Mesendoderm (in vitro differentiated cells): ENCODE results near the gene FBXL7.

Experiments used
- DNase-seq: peaks from one replicate; pipeline ENCODE4 v3.0.0; 2013
- H2AK5ac ChIP-seq: 2 replicates; pipeline ENCODE4 v1.6.1; 2013; ENCODE audit warnings: low read length, inconsistent platforms
- H2BK120ac ChIP-seq: 2 replicates; pipeline ENCODE4 v1.6.1; 2013; ENCODE audit warnings: low read depth, mild to moderate bottlenecking, low read length, moderate library complexity, mixed read lengths
- H2BK15ac ChIP-seq: replicated peaks from 2 replicates; pipeline ENCODE4 v1.6.1; 2013; ENCODE audit warnings: low read depth, mild to moderate bottlenecking, moderate library complexity
- H2BK5ac ChIP-seq: 2 replicates; pipeline ENCODE4 v1.6.1; 2013; ENCODE audit warnings: low read length, inconsistent platforms
- H3K18ac ChIP-seq: 2 replicates; pipeline ENCODE4 v1.6.1; 2013; ENCODE audit warnings: mild to moderate bottlenecking, low read length, mixed read lengths
- H3K23ac ChIP-seq: one replicate; pipeline ENCODE4 v1.6.1; 2013; ENCODE audit warnings: low read length
- H3K27ac ChIP-seq: 2 replicates; pipeline ENCODE4 v1.5.1; 2013; ENCODE audit warnings: low read depth, mild to moderate bottlenecking, inconsistent platforms, low read length, moderate library complexity
- H3K27me3 ChIP-seq: 2 replicates; pipeline ENCODE4 v1.6.1; 2013; ENCODE audit warnings: low read length, control low read depth, mild to moderate bottlenecking, inconsistent platforms; ENCODE audit not compliant: insufficient read depth, poor library complexity
- H3K36me3 ChIP-seq: 2 replicates; pipeline ENCODE4 v1.6.1; 2013; ENCODE audit warnings: low read length, inconsistent platforms; ENCODE audit not compliant: control insufficient read depth, insufficient read depth
- H3K4ac ChIP-seq: one replicate; pipeline ENCODE4 v1.6.1; 2013; ENCODE audit warnings: low read depth, mild to moderate bottlenecking, low read length, moderate library complexity
- H3K4me1 ChIP-seq: 2 replicates; pipeline ENCODE4 v1.6.1; 2013; ENCODE audit warnings: low read depth, low read length, inconsistent platforms; ENCODE audit not compliant: control insufficient read depth
- H3K4me2 ChIP-seq: 2 replicates; pipeline ENCODE4 v1.6.1; 2013; ENCODE audit warnings: low read length
- H3K4me3 ChIP-seq: 2 replicates; pipeline ENCODE4 v1.5.1; 2013; ENCODE audit warnings: mild to moderate bottlenecking, low read length
- H3K56ac ChIP-seq: one replicate; pipeline ENCODE4 v1.6.1; 2013; ENCODE audit warnings: low read length
- H3K79me1 ChIP-seq: 2 replicates; pipeline ENCODE4 v1.6.1; 2013; ENCODE audit warnings: low read length, inconsistent platforms
- H3K79me2 ChIP-seq: 2 replicates; pipeline ENCODE4 v1.6.1; 2013; ENCODE audit warnings: mild to moderate bottlenecking, low read length; ENCODE audit not compliant: control insufficient read depth, insufficient read depth
- H3K9ac ChIP-seq: 2 replicates; pipeline ENCODE4 v1.6.1; 2013; ENCODE audit warnings: low read length, inconsistent platforms
- H4K5ac ChIP-seq: one replicate; pipeline ENCODE4 v1.6.1; 2013; ENCODE audit warnings: low read length
- H4K8ac ChIP-seq: one replicate; pipeline ENCODE4 v1.6.1; 2013; ENCODE audit warnings: low read depth, mild to moderate bottlenecking, control low read depth, low read length, moderate library complexity
- WGBS: extraction: QIAGEN DNeasy Blood & Tissue Kit; methylation state at CpG from one replicate; pipeline ENCODE4 v1.1.7; 2013; ENCODE audit warnings: low lambda C conversion rate, missing lambda C conversion rate; ENCODE audit not compliant: insufficient coverage; ENCODE audit errors: extremely low coverage; 5-methylcytosine and 5-hydroxymethylcytosine counted together

The FBXL7 gene

DNA sequence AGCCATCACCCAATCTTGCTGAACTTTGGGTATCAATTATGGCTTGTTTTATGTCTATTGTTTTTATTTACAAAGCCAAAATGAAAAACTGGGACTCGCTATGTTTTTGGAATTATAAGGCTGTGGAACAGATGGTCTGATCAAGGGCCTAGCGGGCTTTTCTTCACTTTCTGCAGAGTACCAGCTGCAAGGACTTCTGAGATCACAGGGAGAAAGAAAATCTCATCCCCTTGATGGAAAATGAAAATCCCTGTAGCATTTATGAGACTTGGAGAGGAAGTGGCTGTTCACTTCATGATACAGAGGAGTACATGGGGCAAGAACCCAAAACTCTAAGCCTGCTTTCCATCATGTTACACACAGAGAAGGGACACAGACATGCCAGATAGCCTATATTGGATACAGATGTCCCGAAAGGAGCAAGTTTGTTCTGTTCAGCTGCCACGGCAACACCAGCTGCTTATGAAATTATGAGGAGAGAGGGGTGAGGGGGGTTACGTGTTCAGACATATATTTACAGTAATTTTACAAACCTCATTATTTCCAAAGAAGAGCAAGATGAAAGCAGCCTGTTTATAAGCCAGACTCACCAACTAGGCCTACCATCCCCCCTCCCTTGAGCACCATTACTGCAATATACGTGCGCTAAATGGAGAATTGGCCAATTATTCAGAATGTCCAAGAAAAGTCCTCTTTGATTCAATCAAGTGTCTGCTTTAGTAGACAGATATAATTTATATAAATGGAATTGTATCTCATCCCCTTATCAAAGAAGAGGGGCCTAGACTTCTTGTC is 459.6 kb downstream of the FBXL7 start:
- Histone ChIP-seq H3K4ac (no peak overlapping the region), H3K27me3 (no peaks in the 10 kb centered on the region), H3K4me1 (no peaks in the 10 kb centered on the region), H3K4me3 (no peak overlapping the region), H3K79me1 (no peaks in the 10 kb centered on the region), H3K23ac (no peak overlapping the region), H3K56ac (no peak overlapping the region), H2AK5ac (no peak overlapping the region), H4K5ac (no peak overlapping the region), H3K36me3 (no peaks in the 10 kb centered on the region), H3K4me2 (no peak overlapping the region), H3K9ac (no peak overlapping the region), H2BK120ac (no peak overlapping the region), H3K18ac (no peak overlapping the region), H3K79me2 (no peaks in the 10 kb centered on the region), H2BK5ac (no peak overlapping the region), H2BK15ac (no peak overlapping the region), H3K27ac (no peak overlapping the region), H4K8ac (no peak overlapping the region)
- no CpG with 5 or more reads among the region's 7 CpGs for WGBS
- no peak for DNase-seq

DNA sequence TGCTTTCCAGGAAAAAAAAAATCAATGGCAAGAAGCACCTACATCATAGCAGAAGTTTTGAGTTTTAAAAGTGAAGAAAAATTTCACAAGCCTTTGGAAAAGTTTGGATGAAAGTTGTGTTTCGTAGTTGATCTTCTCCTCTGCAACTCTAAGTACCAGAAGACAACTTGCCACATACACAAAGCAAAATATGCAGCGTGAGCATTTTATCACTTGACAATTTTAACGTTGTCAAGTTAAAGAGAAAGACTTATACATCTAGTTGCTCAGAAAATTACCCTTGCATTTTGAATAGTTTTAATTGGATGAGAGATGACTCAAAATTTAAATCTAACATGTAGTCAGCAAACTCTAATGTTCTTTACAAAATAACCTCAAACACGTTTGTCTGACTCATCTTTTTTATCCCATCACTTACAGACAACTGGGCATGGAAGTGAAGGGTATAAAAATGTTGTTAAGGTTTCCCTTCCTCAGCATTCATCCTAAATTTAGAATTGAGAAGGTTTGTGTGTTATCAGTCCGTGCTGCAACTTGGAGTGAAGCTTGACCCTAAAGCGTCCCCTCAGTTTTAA is 466.2 kb downstream of the FBXL7 start:
- DNase-seq, result no peak
- Histone ChIP-seq H2BK15ac (no peak overlapping the region), H3K4ac (no peak overlapping the region), H3K4me3 (no peak overlapping the region), H2BK5ac (no peak overlapping the region), H2AK5ac (no peak overlapping the region), H3K4me2 (no peak overlapping the region), H4K8ac (no peak overlapping the region), H3K56ac (no peak overlapping the region), H3K9ac (no peak overlapping the region), H4K5ac (no peak overlapping the region), H3K4me1 (no peaks in the 10 kb centered on the region), H3K27ac (no peak overlapping the region), H3K27me3 (no peaks in the 10 kb centered on the region), H3K79me2 (no peaks in the 10 kb centered on the region), H3K18ac (no peak overlapping the region), H3K79me1 (no peaks in the 10 kb centered on the region), H3K23ac (no peak overlapping the region), H3K36me3 (no peaks in the 10 kb centered on the region), H2BK120ac (no peak overlapping the region)
- no CpG with 5 or more reads among the region's 6 CpGs for WGBS

DNA sequence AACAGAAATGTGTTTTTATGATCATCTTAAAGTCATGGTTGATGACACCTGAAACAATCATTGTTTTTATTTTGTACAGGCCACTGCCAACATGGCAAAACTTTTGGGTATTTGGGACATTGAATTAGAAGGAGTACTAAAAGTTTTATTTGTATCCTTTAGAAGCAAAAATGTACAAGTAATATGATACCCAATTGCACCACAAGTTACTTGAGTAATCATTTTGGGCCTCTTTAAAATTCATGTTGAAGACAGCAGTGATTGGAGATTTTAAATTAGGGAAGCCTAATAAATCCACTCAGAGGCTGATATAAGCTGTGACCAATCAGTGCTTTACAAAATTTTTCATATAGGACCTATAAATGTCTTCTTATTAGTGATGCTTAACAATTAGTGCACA is 466.7 kb downstream of the FBXL7 start:
- H3K27me3 ChIP-seq, result no peaks in the 10 kb centered on the region

DNA sequence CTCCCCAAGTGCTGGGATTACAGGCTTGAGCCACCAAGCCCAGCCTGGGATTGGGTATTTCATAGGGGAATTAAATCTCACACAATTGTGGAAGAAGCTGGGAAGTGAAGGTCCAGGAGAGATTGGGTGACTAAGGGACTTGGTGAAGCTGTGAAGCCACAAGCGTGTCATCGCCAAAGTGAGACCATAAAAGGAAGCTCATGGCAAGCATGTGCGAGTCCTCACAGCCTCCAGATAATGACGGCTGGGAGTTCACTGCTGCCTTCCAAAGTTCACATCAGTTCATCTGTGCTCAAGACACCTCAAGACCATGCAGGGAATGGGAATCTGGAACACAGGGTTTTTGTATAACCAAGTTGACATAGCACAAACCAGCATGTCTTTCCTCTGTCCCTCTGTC is 469.0 kb downstream of the FBXL7 start:
- no peaks in the 10 kb centered on the region for H3K79me2 ChIP-seq

More for the DNA sequence above, 466.7 kb downstream of the FBXL7 start:
- no peak overlapping the region for H4K8ac ChIP-seq
- H3K18ac ChIP-seq, result no peak overlapping the region
- no peak overlapping the region for H4K5ac ChIP-seq
- no peak overlapping the region for H2AK5ac ChIP-seq
- H3K4me1 ChIP-seq, result no peaks in the 10 kb centered on the region
- no peaks in the 10 kb centered on the region for H3K79me1 ChIP-seq
- no peak overlapping the region for H3K23ac ChIP-seq
- no peak for DNase-seq
- H3K56ac ChIP-seq, result no peak overlapping the region
- no peaks in the 10 kb centered on the region for H3K36me3 ChIP-seq
- H3K4me3 ChIP-seq, result no peak overlapping the region
- H2BK15ac ChIP-seq, result no peak overlapping the region
- no peaks in the 10 kb centered on the region for H3K79me2 ChIP-seq
- no peak overlapping the region for H3K4me2 ChIP-seq
- H3K4ac ChIP-seq, result no peak overlapping the region
- H2BK5ac ChIP-seq, result no peak overlapping the region
- H3K9ac ChIP-seq, result no peak overlapping the region
- H3K27ac ChIP-seq, result no peak overlapping the region
- H2BK120ac ChIP-seq, result no peak overlapping the region

DNA sequence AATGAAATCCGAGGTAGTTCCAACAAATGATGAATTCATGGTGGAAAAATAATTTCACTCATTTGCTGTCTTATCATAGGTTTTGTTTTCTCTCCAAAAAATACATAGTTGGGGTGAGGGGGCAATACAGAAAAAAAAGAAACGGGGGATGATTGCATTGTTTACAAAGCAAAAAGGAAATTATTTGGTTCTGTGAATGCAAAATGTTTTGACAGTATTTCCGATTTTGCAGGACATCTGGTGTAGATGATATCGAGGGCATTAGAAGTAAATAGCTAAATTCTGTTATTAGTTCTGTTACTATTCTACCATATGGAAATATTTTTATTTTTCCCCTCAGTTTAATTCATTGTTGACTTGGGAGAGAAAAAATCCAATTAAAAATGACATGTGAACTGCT is 477.9 kb downstream of the FBXL7 start:
- Histone ChIP-seq H2AK5ac (no peak overlapping the region), H3K9ac (no peak overlapping the region), H3K79me1 (no peaks in the 10 kb centered on the region), H2BK15ac (no peak overlapping the region), H2BK120ac (no peak overlapping the region), H3K36me3 (no peaks in the 10 kb centered on the region), H3K79me2 (no peaks in the 10 kb centered on the region), H3K56ac (no peak overlapping the region), H3K27ac (no peak overlapping the region), H4K8ac (no peak overlapping the region), H2BK5ac (no peak overlapping the region), H3K4me1 (no peaks in the 10 kb centered on the region), H4K5ac (no peak overlapping the region), H3K4ac (no peak overlapping the region), H3K4me3 (no peak overlapping the region), H3K27me3 (no peaks in the 10 kb centered on the region), H3K23ac (no peak overlapping the region), H3K4me2 (no peak overlapping the region), H3K18ac (no peak overlapping the region)
- no peak for DNase-seq
- no CpG with 5 or more reads among the region's 4 CpGs for WGBS

More for the DNA sequence above, 469.0 kb downstream of the FBXL7 start:
- Histone ChIP-seq H3K36me3 (no peaks in the 10 kb centered on the region), H3K56ac (no peak overlapping the region), H2AK5ac (no peak overlapping the region), H3K4me2 (no peak overlapping the region), H2BK120ac (no peak overlapping the region), H4K5ac (no peak overlapping the region), H3K27ac (no peak overlapping the region), H2BK15ac (no peak overlapping the region), H3K27me3 (no peaks in the 10 kb centered on the region), H3K79me1 (no peaks in the 10 kb centered on the region), H3K4me3 (no peak overlapping the region), H2BK5ac (no peak overlapping the region), H3K9ac (no peak overlapping the region), H4K8ac (no peak overlapping the region), H3K4ac (no peak overlapping the region), H3K18ac (no peak overlapping the region), H3K23ac (no peak overlapping the region), H3K4me1 (no peaks in the 10 kb centered on the region)
- WGBS, result no CpG with 5 or more reads among the region's 4 CpGs
- no peak for DNase-seq

DNA sequence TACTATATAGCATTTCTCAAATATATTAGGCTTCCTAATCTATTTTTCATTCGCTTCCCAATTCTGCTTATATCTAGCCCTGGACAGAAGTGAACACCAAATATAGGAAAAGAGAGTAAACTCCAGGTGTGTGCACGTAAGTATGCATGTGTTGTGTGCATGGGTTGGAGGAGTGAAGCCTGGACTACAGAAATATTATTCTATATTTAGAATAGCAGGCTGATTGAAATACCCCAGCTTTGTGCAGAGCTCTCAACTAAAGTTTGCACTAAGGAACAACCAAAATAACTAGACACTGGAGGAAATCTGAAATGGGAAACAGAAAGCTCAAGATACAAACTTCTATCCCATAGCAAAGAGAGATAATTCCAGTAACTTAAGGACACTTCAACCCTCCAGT is 480.9 kb downstream of the FBXL7 start:
- Histone ChIP-seq H3K56ac (no peak overlapping the region), H3K4me1 (no peaks in the 10 kb centered on the region), H3K9ac (no peak overlapping the region), H2BK15ac (no peak overlapping the region), H3K23ac (no peak overlapping the region), H3K79me1 (no peaks in the 10 kb centered on the region), H3K36me3 (no peaks in the 10 kb centered on the region), H3K4me2 (no peak overlapping the region), H3K27me3 (no peaks in the 10 kb centered on the region), H3K4me3 (no peak overlapping the region), H4K5ac (no peak overlapping the region), H3K27ac (no peak overlapping the region), H2BK120ac (no peak overlapping the region), H2AK5ac (no peak overlapping the region), H4K8ac (no peak overlapping the region), H3K79me2 (no peaks in the 10 kb centered on the region), H2BK5ac (no peak overlapping the region), H3K4ac (no peak overlapping the region), H3K18ac (no peak overlapping the region)
- WGBS, result no CpG with 5 or more reads among the region's 2 CpGs
- no peak for DNase-seq
